Epithelial cell of esophagus (primary cell): ENCODE results near the gene MMP8.

Experiments used
- DNase-seq: peaks from one replicate; pipeline ENCODE4 v3.0.0; 2010; ENCODE audit warnings: low read depth
- H3K4me3 ChIP-seq: 2 replicates; pipeline ENCODE4 v1.5.1; 2011; ENCODE audit warnings: mild to moderate bottlenecking, low read length, control low read depth
- CTCF ChIP-seq: IDR thresholded peaks from 2 replicates; pipeline ENCODE4 v1.5.1; 2011; ENCODE audit warnings: low read depth, mild to moderate bottlenecking, low read length, control low read depth, inconsistent platforms; ENCODE audit not compliant: insufficient read depth; ENCODE audit errors: missing control alignments

The MMP8 gene

DNA sequence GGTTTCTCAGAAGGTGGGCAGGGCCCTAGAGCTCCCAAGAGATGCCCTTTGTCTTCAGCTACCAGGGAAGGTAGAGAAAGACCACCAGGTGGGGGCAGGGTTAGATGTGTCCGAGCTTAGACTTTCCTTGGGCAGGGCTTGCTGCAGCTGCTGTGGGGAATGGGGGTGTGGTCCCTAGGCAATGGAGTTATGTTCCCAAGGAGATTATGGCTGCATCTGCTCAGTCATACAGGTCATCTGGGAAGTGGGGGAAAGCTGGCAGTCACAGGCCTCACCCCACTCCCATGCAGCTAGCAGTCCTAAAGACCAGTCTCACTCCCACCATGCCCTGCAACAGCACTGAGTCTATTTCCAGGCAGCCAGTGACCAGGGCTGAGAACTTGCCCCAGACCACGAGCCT, 48.7 kb downstream of the MMP8 start:
- DNase-seq, result no peak
- no peak for TF ChIP-seq CTCF
- no peak overlapping the region for H3K4me3 ChIP-seq

DNA sequence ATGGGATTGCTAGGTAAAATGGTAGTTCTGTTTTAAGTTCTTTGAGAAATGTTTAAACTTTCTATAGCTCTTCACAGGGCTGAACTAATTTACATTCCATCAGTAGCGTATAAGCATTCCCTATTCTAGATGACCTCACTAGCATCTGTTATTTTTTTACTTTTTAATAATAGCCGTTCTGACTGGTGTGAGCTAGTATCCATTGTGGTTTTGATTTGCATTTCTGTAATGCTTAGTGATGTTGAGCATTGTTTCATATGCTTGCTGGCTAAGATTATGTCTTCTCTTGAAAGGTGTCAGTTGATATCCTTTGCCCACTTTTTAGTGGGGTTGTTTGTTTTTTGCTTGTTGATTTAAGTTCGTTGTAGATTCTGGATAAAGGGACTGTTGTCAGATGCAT, 55.1 kb downstream of the MMP8 start:
- DNase-seq, result no peak
- no peak overlapping the region for H3K4me3 ChIP-seq
- no peak for TF ChIP-seq CTCF

DNA sequence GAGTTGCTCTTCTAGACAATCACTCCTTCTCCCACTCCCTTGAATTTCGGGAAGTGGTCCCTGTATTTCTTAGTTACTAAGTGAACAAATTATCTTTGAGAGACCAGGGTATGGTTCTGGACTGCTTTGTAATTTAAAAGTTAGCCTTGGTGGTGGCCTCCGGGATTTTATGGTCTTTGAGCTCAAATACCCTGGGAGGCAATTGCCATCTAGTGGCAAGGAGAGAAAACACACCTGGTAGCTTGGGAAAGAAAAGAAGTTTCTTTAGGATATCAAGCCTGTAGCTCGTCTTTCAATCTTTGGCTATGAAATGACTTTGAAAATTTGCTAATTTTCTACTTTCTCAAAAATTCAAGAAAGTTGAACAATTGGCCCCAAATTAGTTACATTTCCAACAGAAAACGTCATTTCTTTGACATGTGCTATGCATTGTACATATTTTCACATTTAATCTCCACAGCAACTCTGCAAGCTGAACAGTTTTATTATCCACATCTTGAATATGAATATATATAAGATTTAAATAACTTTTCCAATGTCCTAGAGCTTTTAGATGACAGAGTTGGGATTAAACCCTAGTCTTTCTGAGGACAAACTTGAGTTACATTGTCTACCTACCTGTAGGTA, 58.3 kb downstream of the MMP8 start:
- TF ChIP-seq CTCF, result peak; percentile 93
- no peak overlapping the region for H3K4me3 ChIP-seq
- peak; percentile 53 for DNase-seq

GRCh38 chr11:102664001-102664752, 60.6 kb downstream of the MMP8 start:
- DNase-seq, result no peak
- peak; percentile 26 for TF ChIP-seq CTCF
- no peak overlapping the region for H3K4me3 ChIP-seq

GRCh38 chr11:102662607-102663006, 62.1 kb downstream of the MMP8 start:
- TF ChIP-seq CTCF, result no peak
- H3K4me3 ChIP-seq, result no peak overlapping the region
- no peak for DNase-seq
